OCI-LY1 (cell line): ENCODE data around the gene PAK5.

Experiments
- CTCF ChIP-seq: fragments of 200-600 bp; sonication (generic), shearing (Covaris generic); IDR thresholded peaks from 2 replicates; pipeline ENCODE4 v1.5.1; 2017; ENCODE audit warnings: mild to moderate bottlenecking, antibody characterized with exemption, low read length, moderate library complexity, mixed read lengths
- EZH2 ChIP-seq: fragments of 200-600 bp; sonication (generic), shearing (Covaris generic); IDR thresholded peaks from 2 replicates; pipeline ENCODE4 v1.8.0; 2017; ENCODE audit warnings: borderline replicate concordance, mixed run types, mild to moderate bottlenecking, antibody characterized with exemption, low read length, moderate library complexity, mixed read lengths

GRCh38 chr20:9588706-9589105 is 250.2 kb downstream of the PAK5 start:
- TF ChIP-seq CTCF (no peak), EZH2 (no peak)
